Measurements from ENCODE around the gene HSDL2.
A peak's percentile ranks its signal among the peaks of the same experiment; 100 is the strongest.

The HSDL2 gene

GRCh38 chr9:112333639-112334431, 46.1 kb upstream of the HSDL2 start:
- H2AFZ ChIP-seq, result peak overlapping the region; percentile 92
- H3K27me3 ChIP-seq (ENCODE audit: control insufficient read depth, insufficient read depth, low read length), result no peaks in the 10 kb centered on the region
- peak; percentile 40 for TF ChIP-seq CTCF (IDR thresholded peaks at IDR 0.05)
- no peaks in the 10 kb centered on the region for H3K9me3 ChIP-seq (ENCODE audit: control insufficient read depth, low read length)
- H3K4me3 ChIP-seq (ENCODE audit: low read depth, low read length), result peak overlapping the region; percentile 58
- no peak overlapping the region for H3K9ac ChIP-seq
- H3K4me1 ChIP-seq, result no peaks in the 10 kb centered on the region
- H3K4me2 ChIP-seq (ENCODE audit: low read length), result peak overlapping the region; percentile 83
- peak overlapping the region; percentile 90 for H3K27ac ChIP-seq
- no peaks in the 10 kb centered on the region for H3K36me3 ChIP-seq (ENCODE audit: control insufficient read depth, insufficient read depth, low read length)
- H3K79me2 ChIP-seq, result no peaks in the 10 kb centered on the region

- H3K9me3 ChIP-seq (ENCODE audit: control insufficient read depth, low read length), result no peaks in the 10 kb centered on the region
- no peaks in the 10 kb centered on the region for H3K36me3 ChIP-seq (ENCODE audit: control insufficient read depth, insufficient read depth, low read length)
- peak overlapping the region; percentile 66 for H2AFZ ChIP-seq
- H3K4me3 ChIP-seq (ENCODE audit: low read depth, low read length), result peak overlapping the region; percentile 56
- H3K9ac ChIP-seq, result no peak overlapping the region
- no peaks in the 10 kb centered on the region for H3K4me1 ChIP-seq
- no peaks in the 10 kb centered on the region for H3K27me3 ChIP-seq (ENCODE audit: control insufficient read depth, insufficient read depth, low read length)
- peak overlapping the region; percentile 65 for H3K27ac ChIP-seq
- H3K4me2 ChIP-seq (ENCODE audit: low read length), result peak overlapping the region; percentile 71
- no peak for TF ChIP-seq CTCF (IDR thresholded peaks at IDR 0.05)
- no peaks in the 10 kb centered on the region for H3K79me2 ChIP-seq
Observed at GRCh38 chr9:112334432-112334841, 45.5 kb upstream of the HSDL2 start.

- Histone ChIP-seq H3K27me3 (ENCODE audit: control insufficient read depth, insufficient read depth, low read length) (no peaks in the 10 kb centered on the region), H3K27ac (no peak overlapping the region), H3K79me2 (no peaks in the 10 kb centered on the region), H3K9ac (no peak overlapping the region), H3K4me2 (ENCODE audit: low read length) (no peak overlapping the region), H3K9me3 (ENCODE audit: control insufficient read depth, low read length) (no peaks in the 10 kb centered on the region), H3K4me3 (ENCODE audit: low read depth, low read length) (no peak overlapping the region), H2AFZ (no peak overlapping the region), H3K4me1 (no peaks in the 10 kb centered on the region), H3K36me3 (ENCODE audit: control insufficient read depth, insufficient read depth, low read length) (no peaks in the 10 kb centered on the region)
- no peak for TF ChIP-seq CTCF (IDR thresholded peaks at IDR 0.05)
Observed at GRCh38 chr9:112337547-112337946, 42.4 kb upstream of the HSDL2 start.

GRCh38 chr9:112338561-112338960, 41.3 kb upstream of the HSDL2 start:
- TF ChIP-seq CTCF (IDR thresholded peaks at IDR 0.05), result no peak
- H3K4me2 ChIP-seq (ENCODE audit: low read length), result no peak overlapping the region
- no peaks in the 10 kb centered on the region for H3K36me3 ChIP-seq (ENCODE audit: control insufficient read depth, insufficient read depth, low read length)
- H3K9me3 ChIP-seq (ENCODE audit: control insufficient read depth, low read length), result no peaks in the 10 kb centered on the region
- H3K4me3 ChIP-seq (ENCODE audit: low read depth, low read length), result no peak overlapping the region
- H3K27ac ChIP-seq, result no peak overlapping the region
- no peaks in the 10 kb centered on the region for H3K4me1 ChIP-seq
- no peak overlapping the region for H3K9ac ChIP-seq
- no peak overlapping the region for H2AFZ ChIP-seq
- no peaks in the 10 kb centered on the region for H3K79me2 ChIP-seq
- H3K27me3 ChIP-seq (ENCODE audit: control insufficient read depth, insufficient read depth, low read length), result no peaks in the 10 kb centered on the region

- Histone ChIP-seq H2AFZ (no peak overlapping the region), H3K9me3 (ENCODE audit: control insufficient read depth, low read length) (no peaks in the 10 kb centered on the region), H3K27me3 (ENCODE audit: control insufficient read depth, insufficient read depth, low read length) (no peaks in the 10 kb centered on the region), H3K36me3 (ENCODE audit: control insufficient read depth, insufficient read depth, low read length) (no peaks in the 10 kb centered on the region), H3K4me1 (no peaks in the 10 kb centered on the region), H3K4me2 (ENCODE audit: low read length) (no peak overlapping the region), H3K27ac (no peak overlapping the region), H3K79me2 (no peaks in the 10 kb centered on the region), H3K4me3 (ENCODE audit: low read depth, low read length) (no peak overlapping the region), H3K9ac (no peak overlapping the region)
- TF ChIP-seq CTCF (IDR thresholded peaks at IDR 0.05), result no peak
Observed at GRCh38 chr9:112339886-112340285, 40.0 kb upstream of the HSDL2 start.
